ENCODE data around the gene TAP1.
"Not testable (repeated sequence)": the region's sequence is repeated elsewhere in the genome, so short reads cannot be mapped to it uniquely, and the experiment has no call there.

The TAP1 gene, protein sequence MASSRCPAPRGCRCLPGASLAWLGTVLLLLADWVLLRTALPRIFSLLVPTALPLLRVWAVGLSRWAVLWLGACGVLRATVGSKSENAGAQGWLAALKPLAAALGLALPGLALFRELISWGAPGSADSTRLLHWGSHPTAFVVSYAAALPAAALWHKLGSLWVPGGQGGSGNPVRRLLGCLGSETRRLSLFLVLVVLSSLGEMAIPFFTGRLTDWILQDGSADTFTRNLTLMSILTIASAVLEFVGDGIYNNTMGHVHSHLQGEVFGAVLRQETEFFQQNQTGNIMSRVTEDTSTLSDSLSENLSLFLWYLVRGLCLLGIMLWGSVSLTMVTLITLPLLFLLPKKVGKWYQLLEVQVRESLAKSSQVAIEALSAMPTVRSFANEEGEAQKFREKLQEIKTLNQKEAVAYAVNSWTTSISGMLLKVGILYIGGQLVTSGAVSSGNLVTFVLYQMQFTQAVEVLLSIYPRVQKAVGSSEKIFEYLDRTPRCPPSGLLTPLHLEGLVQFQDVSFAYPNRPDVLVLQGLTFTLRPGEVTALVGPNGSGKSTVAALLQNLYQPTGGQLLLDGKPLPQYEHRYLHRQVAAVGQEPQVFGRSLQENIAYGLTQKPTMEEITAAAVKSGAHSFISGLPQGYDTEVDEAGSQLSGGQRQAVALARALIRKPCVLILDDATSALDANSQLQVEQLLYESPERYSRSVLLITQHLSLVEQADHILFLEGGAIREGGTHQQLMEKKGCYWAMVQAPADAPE
- 172 to 1,020 (median 183) reads per million in 3 experiments for total RNA-seq

DNA sequence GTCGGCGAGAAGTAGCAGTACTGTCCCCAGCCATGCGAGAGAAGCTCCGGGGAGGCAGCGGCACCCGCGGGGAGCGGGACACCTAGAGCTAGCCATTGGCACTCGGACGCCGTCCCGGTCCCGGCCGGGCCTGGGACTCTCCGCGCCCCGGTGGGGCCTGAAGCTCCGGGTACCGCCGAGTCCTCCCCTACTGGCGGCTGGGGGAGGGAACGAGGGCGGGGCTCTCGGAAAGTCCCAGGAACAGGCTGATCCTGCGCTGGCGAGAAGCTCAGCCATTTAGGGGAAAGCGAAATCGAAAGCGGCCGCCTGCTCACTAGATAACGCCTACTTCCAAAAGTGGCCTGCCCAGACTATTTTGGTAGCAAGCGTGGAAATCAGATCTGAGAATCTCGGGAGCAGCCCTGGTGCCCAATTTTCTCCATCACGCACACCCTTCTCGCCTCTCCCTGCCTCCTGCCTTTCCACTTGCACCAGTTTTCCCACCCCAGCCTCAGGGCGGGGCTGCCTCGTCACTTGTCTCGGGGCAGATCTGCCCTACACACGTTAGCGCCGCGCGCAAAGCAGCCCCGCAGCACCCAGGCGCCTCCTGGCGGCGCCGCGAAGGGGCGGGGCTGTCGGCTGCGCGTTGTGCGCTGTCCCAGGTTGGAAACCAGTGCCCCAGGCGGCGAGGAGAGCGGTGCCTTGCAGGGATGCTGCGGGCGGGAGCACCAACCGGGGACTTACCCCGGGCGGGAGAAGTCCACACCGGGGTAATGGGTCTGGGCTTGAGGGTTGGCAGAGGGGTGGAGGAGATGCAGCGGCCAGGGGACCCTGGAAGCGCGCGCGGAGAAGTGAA lies at the start of gene TAP1, which contains the start of gene PSMB9:
Gene TAP1, minus strand, starts transcription at position 164 of the 835 bp plus-strand sequence. Its CDS starts 68 bp downstream, at position 96.
Gene PSMB9, plus strand, starts transcription at position 652 of the 835 bp plus-strand sequence. Its CDS starts 38 bp downstream, at position 690.
- DNase-seq: peak; percentile 93

DNA sequence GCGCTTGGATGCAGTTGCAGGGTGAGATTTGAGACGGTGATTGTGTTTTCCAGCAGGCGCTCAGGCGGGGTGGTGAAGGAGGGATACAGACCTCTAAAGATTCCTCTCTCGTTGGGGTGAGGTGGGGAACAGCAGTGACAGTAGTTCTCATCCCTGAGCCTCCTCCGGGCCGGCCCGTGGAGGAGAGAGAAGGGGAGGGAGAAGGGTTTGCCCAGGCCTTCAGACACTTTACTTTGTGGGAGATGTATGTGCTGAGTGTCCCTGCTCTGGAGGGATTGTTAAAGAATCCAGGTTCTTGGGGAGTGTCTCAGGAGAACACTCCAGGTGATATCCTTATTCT lies 41.5 kb upstream of the TAP1 start:
- DNase-seq: no peak

DNA sequence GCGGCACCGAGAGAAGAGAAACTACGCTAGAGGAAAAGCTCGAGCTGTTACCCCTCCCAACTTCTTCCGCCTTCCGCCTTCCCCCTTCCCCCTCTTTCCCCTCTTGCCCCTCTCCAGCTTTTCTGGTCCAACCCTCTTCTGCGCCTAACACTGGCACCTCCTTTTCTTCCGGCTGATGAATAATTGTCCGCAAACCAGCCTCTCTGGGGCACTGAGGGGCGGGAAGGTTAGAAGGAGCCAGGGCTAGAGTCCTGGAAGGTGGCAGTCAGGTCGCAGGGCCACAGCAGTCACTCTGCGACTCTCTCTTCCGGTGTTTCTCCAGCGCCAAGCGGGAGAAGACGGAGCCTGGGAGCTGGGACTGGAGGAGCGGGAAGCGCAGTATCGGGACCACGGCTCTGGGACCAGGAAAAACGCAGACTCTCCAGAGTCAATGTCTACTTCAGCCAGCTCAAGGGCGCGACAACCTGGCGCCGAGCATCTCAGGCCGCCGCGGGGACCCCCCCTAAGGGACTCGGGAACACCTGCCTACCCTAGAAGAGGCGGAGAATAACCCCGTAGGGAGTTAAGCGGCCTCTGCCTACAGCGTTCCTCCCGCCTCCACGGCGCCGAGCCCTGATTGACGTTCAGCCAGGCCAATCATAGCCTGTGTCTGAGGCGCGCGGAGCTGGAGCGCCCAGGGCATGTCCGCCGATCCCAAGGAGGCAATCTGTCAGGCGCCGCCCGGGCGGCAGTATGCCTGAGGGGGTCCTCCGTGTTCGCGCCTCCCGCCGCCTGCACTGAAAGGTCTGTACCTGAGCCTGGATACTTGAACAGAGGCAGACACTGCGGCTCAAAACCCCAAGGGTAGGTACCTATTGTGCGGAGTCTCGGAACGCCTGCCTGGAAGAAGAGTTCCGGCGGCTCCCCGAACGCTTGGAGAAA lies 40.8 kb upstream of the TAP1 start:
- DNase-seq: peak; percentile 91

- no peak for DNase-seq
These were observed 37.3 kb upstream of the TAP1 start for GRCh38 chr6:32890831-32891230.

GRCh38 chr6:32889533-32889932 lies 36.0 kb upstream of the TAP1 start:
- no peak for DNase-seq

- DNase-seq: no peak
These were observed 35.1 kb upstream of the TAP1 start for GRCh38 chr6:32888576-32888975.

DNA sequence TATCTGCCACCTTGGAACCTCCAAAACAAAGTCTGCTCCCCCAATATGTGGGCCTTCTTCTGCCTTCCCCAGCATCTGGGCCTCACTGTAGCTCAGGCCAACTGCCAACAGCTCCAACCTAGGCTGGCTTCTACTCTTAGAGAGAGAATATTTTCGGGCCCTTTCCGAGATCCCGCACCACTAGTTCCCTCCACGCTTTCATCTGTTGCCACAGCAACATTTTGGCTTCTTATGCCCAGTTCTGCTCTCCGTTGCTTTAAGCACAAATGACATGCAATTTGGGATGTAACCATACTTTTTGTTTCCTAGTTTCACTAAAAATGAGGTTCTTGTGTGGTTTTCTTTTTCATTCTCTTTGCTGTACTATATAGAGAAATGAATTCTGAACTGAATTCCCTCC lies 34.1 kb upstream of the TAP1 start:
- no peak for DNase-seq

DNA sequence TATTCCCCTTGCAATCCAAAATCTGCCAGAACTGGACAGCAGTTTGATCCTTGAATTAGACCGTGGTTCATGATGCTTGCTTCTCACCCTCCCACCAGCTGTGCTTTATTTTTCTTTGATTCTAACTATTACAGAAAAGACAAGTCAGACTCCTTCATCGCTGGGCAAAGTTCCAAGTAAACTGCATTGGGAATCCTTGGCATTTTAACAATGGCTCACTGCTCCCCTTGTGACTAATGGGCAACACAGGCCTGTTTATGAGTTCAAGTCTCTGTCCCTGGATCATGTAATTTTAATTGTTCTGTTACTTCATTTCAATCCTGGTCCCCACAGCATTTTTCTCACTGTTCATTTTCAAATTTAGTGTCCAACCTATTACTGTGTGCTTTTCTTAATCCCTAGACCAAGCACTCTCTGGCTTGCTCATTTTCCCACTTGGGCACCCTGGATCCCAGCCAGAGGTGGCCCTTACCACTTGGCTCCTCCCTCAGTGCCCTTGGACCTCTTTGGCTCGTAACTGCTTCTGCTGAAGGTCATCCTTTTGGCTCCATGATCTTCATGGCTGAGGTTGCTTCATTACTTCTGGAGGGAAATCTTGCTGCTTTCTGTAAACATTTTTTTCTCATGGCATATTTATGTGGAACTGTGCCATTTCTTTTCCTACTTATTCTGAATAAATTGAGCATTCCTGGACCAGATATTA lies 33.3 kb upstream of the TAP1 start:
- DNase-seq: no peak

DNA sequence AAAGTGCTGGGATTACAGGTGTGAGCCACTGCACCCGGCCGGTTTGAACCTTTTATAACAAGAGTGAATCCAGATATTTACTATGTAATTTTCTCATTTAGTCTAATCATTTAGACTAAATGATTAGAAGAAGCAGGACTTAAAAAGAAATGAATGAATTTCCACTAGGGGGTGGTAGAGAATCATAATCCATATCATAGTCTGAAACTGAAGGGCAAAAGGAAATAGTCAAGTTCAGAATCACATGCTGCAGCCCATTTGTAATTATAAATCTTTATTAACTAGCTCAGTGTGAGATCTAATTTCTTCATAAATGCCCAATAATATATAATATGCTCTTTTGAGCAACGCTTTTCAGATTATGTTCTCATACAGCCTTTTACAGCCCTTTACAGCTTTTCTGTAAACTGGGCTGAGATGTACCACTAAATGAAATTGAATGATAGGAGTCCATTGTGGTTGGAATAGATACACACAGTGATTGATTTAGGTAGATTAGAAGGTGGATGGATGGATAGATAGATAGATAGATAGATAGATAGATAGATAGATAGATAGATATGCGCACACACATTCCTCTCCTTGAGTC lies 32.3 kb upstream of the TAP1 start:
- peak; percentile 70 for DNase-seq

GRCh38 chr6:32883789-32884188 lies 30.3 kb upstream of the TAP1 start:
- no peak for DNase-seq

- DNase-seq: no peak
These were observed 29.4 kb upstream of the TAP1 start for GRCh38 chr6:32882879-32883250.

DNA sequence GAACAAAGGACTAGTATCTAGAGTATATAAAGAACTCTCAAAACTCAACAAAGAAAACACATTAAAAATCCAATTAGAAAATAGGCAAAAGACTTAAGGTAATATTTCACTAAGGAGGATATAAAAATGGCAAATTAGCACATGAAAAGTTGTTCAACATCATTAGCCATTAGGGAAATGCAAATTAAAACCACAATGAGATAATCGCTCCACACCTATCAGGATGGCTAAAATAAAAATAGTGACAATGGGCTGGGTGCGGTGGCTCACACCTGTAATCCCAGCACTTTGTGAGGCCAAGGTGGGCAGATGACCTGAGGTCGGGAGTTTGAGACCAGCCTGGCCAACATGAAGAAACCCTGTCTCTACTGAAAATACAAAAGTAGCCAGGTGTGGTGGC lies 27.5 kb upstream of the TAP1 start:
- not testable (repeated sequence) for DNase-seq

DNA sequence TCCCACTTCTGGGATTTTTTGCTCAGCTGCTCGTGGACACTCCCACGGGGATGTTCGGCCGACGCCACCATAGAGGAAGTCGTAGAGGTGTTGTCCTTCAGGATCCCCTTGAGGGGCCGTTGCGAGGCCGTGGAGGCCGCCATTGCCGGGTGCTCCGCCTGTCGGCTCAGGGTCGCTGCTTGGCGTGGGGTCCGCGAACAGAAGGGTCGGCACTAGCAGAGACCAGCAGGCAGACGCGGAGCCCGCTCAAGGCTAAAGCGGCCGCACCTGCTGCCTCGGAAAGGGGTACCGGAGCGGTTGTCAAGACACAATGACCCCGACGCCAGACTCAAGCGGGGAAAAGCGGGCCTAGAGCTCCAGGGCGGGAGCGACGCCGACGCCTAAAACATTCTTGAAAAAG lies 26.2 kb upstream of the TAP1 start:
- no peak for DNase-seq

GRCh38 chr6:32876603-32877002 lies 23.1 kb upstream of the TAP1 start:
- DNase-seq: no peak

DNA sequence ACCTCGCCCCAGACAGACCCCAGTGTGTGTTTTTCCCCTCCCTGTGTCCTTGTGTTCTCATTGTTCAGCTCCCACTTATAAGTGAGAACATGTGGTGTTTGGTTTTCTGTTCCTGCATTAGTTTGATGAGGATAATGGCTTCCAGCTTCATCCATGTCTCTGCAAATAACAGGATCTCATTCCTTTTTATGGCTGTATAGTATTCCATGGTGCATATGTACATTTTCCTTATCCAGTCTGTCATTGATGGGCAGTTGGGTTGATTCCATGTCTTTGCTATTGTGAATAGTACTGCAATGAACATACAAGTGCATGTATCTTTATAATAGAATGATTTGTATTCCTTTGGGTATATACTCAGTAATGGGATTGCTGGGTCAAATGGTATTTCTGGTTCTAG lies 20.4 kb upstream of the TAP1 start:
- not testable (repeated sequence) for DNase-seq

- DNase-seq: peak; percentile 79
These were observed 14.8 kb upstream of the TAP1 start for GRCh38 chr6:32868257-32868788.

DNA sequence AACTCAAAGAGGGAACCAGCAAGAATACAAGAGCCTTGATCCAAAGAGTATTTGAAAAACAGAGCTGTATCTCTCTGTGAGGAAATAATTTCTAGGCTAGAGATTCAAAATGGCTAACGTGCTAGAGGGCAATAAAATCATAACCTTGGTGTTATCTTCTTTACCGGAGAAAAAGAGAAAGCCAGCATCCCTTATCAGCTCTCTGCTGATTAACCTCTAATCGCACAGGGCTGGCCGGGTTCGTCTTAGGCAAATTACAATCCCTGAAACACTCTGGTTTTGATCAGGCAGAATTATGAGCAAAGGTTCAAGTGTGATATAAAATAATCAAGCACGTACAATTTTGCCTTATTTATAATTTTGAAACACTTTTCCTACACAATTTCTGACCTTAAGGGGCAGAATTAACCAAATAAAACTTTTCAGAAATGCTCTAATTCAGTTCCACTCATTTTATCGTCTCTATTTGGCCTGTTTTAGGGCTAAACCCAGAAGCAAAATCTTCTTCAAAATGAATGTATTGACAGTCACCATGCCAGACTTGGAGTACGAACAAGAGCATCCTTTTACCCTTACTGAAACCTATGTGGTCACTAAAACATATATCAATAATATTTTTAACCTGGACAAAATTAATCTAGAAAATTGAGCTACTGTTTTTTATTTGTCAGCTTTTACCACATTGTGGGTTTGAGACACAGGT lies 14.2 kb upstream of the TAP1 start:
- DNase-seq: no peak

DNA sequence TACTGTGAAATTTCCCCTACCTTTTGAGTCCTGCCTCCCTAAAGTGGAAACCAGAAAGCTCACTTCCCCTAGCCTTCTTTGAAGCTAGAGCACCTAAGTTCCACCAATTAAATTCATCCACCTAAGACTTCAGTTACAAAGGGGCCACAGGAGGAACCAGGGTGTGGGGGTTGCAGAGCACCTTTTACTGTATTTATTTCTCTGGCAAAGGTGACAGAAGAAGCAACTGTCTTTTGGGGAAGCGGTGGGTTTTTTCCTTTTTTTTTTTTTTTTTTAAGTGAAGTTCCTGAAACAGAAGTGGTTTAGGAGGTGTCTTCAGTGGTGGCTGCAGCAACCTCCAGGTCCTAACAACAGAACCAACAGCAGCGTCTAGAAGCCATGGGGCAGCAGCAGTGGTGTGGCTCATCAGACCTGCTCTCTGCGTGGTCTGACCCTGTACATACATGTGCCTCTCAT lies 13.5 kb upstream of the TAP1 start:
- DNase-seq: no peak

DNA sequence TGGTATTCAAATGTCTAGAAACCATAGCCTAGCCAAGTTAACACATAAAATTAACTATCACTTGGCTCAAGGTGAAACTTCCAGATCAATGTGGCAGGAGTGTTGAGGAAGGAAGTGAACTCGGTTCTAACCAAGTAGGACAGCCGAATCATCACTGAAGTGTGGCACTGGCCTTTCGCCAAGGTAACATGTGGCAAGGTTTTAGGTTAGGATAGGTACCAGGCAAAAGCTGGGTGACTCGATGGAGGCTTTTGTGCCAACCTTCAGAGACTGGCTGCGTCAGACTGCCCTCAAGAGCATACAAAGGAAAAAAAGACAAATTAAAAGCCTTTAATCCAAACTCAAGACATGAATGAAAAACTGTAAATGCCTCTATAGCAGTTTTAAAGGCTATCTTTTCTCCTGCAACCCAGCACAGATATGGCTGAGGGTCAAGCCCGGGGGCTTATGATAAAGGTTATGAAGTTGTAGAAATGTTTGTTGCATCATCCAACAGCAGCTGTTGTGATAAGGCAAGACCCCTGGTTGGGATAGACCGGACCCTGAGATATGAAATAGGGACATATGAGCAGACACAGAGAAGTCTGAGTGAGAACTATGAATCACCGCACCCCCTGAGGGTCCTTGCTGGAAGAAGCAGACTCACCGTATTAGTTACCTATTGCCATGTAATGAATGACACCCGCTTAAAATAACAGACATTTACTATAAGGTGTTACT lies 12.4 kb upstream of the TAP1 start:
- DNase-seq: no peak

All from central memory CD4-positive, alpha-beta T cell (primary cell).